ENCODE data around the gene AMN.

Gene AMN

DNA sequence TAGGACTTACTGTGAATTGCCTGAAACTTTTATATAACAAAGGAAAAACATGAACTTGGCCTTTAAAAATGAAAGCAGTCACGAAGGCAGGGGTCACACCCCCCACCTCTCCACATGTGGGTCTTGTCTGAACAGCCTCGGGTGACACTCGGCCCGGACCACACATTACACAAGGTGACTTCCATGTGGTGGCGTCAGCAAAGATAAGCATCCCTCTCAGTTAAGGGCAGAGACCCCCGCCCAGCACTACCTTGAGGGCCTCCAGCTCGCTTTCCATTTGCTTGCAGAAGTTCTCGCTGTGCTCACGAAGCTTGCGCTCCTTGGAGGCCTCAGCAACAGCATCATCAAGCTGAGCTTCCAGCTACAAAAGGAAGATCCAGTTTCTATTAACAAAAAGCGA lies 47.4 kb downstream of the AMN start:
- H4K20me1 ChIP-seq (ENCODE audit: insufficient read depth, low read length), result no peaks in the 10 kb centered on the region; the same call in 1 of the 2 replicates
- H3K4me1 ChIP-seq (ENCODE audit: insufficient read depth, low read length), result no peaks in the 10 kb centered on the region
- H3K27ac ChIP-seq (ENCODE audit: low read length), result no peak overlapping the region
- no peaks in the 10 kb centered on the region for H3K27me3 ChIP-seq (ENCODE audit: insufficient read depth, low read length, poor library complexity)
- no peak overlapping the region for H2AFZ ChIP-seq (ENCODE audit: low read depth, low read length)
- H3K9ac ChIP-seq (ENCODE audit: low read depth, low read length), result no peak overlapping the region
- no peak overlapping the region for H3K4me2 ChIP-seq (ENCODE audit: insufficient read depth, low read length)
- H3K4me3 ChIP-seq (ENCODE audit: low read depth in 1 of 2, low read length in 2 of 2), result no peak overlapping the region
- no peaks in the 10 kb centered on the region for H3K9me3 ChIP-seq (ENCODE audit: insufficient read depth, low read length, severe bottlenecking)
- ATAC-seq (ENCODE audit: insufficient read depth, low read depth), result no peak
- no peaks in the 10 kb centered on the region for H3K36me3 ChIP-seq (ENCODE audit: insufficient read depth, low read length)
- DNase-seq, result no peak
- TF ChIP-seq, protein P1, sequence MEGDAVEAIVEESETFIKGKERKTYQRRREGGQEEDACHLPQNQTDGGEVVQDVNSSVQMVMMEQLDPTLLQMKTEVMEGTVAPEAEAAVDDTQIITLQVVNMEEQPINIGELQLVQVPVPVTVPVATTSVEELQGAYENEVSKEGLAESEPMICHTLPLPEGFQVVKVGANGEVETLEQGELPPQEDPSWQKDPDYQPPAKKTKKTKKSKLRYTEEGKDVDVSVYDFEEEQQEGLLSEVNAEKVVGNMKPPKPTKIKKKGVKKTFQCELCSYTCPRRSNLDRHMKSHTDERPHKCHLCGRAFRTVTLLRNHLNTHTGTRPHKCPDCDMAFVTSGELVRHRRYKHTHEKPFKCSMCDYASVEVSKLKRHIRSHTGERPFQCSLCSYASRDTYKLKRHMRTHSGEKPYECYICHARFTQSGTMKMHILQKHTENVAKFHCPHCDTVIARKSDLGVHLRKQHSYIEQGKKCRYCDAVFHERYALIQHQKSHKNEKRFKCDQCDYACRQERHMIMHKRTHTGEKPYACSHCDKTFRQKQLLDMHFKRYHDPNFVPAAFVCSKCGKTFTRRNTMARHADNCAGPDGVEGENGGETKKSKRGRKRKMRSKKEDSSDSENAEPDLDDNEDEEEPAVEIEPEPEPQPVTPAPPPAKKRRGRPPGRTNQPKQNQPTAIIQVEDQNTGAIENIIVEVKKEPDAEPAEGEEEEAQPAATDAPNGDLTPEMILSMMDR (IDR thresholded peaks at IDR 0.05; ENCODE audit: borderline replicate concordance, extremely low read depth, low read length, poor library complexity, severe bottlenecking), result no peak
- no peak for TF ChIP-seq EZH2 (IDR thresholded peaks at IDR 0.05; ENCODE audit: borderline replicate concordance, low read depth, low read length, severe bottlenecking)
- H3K79me2 ChIP-seq (ENCODE audit: insufficient read depth, low read length), result no peaks in the 10 kb centered on the region

DNA sequence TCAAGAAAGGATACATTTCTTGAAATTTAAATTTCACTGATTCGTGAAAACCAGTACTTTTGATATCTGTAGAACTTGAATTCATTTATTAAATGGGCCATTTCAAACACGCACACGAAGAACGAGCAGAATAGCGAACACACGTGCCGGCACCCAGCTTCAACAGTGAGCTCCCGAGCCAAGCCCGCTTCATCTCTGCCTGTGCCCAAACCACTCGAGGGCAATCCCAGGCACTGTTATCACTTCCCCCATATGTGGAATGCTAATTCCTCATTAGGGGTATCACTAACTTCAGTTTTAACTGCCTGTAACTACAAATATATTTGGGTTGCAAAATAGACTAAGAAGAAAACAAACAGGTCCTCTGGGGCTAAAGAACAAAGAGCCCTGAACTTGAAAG lies 48.0 kb downstream of the AMN start:
- Histone ChIP-seq H3K36me3 (ENCODE audit: insufficient read depth, low read length) (no peaks in the 10 kb centered on the region), H3K4me2 (ENCODE audit: insufficient read depth, low read length) (no peak overlapping the region), H4K20me1 (ENCODE audit: insufficient read depth, low read length) (no peaks in the 10 kb centered on the region; the same call in 1 of the 2 replicates), H3K79me2 (ENCODE audit: insufficient read depth, low read length) (no peaks in the 10 kb centered on the region), H3K4me1 (ENCODE audit: insufficient read depth, low read length) (no peaks in the 10 kb centered on the region), H3K27ac (ENCODE audit: low read length) (no peak overlapping the region), H3K27me3 (ENCODE audit: insufficient read depth, low read length, poor library complexity) (no peaks in the 10 kb centered on the region), H2AFZ (ENCODE audit: low read depth, low read length) (no peak overlapping the region), H3K4me3 (ENCODE audit: low read depth in 1 of 2, low read length in 2 of 2) (no peak overlapping the region), H3K9ac (ENCODE audit: low read depth, low read length) (no peak overlapping the region), H3K9me3 (ENCODE audit: insufficient read depth, low read length, severe bottlenecking) (no peaks in the 10 kb centered on the region)
- TF ChIP-seq, protein P1 (IDR thresholded peaks at IDR 0.05; ENCODE audit: borderline replicate concordance, extremely low read depth, low read length, poor library complexity, severe bottlenecking), result no peak
- no peak for TF ChIP-seq EZH2 (IDR thresholded peaks at IDR 0.05; ENCODE audit: borderline replicate concordance, low read depth, low read length, severe bottlenecking)
- ATAC-seq (ENCODE audit: insufficient read depth, low read depth) (no peak), DNase-seq (no peak)

DNA sequence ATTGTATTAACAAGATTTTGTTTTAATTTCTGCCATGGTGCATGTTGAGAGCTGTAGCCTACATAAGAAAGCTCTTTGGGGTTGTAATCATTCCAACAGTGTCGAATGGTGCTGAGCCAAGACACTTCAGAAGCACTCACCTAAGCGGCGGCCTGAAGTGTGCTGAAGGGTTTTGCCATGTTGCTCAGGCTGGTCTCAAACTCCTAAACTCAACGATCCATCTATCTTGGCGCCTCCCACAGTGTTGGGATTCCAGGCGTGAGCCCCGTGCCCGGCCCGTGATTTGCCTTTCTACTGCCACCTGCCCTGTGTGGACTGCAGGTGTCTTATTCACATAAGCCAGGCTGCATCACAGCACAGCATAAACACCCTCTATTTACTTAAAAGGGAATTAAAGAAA lies 48.9 kb downstream of the AMN start:
- no peak overlapping the region for H3K4me2 ChIP-seq (ENCODE audit: insufficient read depth, low read length)
- H3K9ac ChIP-seq (ENCODE audit: low read depth, low read length), result no peak overlapping the region
- no peaks in the 10 kb centered on the region; the same call in 1 of the 2 replicates for H4K20me1 ChIP-seq (ENCODE audit: insufficient read depth, low read length)
- H3K4me1 ChIP-seq (ENCODE audit: insufficient read depth, low read length), result no peaks in the 10 kb centered on the region
- H3K79me2 ChIP-seq (ENCODE audit: insufficient read depth, low read length), result no peaks in the 10 kb centered on the region
- no peaks in the 10 kb centered on the region for H3K36me3 ChIP-seq (ENCODE audit: insufficient read depth, low read length)
- H2AFZ ChIP-seq (ENCODE audit: low read depth, low read length), result no peak overlapping the region
- TF ChIP-seq EZH2 (IDR thresholded peaks at IDR 0.05; ENCODE audit: borderline replicate concordance, low read depth, low read length, severe bottlenecking), result no peak
- TF ChIP-seq, protein P1 (IDR thresholded peaks at IDR 0.05; ENCODE audit: borderline replicate concordance, extremely low read depth, low read length, poor library complexity, severe bottlenecking), result no peak
- H3K9me3 ChIP-seq (ENCODE audit: insufficient read depth, low read length, severe bottlenecking), result no peaks in the 10 kb centered on the region
- no peak overlapping the region for H3K4me3 ChIP-seq (ENCODE audit: low read depth in 1 of 2, low read length in 2 of 2)
- ATAC-seq (ENCODE audit: insufficient read depth, low read depth) (no peak), DNase-seq (no peak)
- H3K27ac ChIP-seq (ENCODE audit: low read length), result no peak overlapping the region
- no peaks in the 10 kb centered on the region for H3K27me3 ChIP-seq (ENCODE audit: insufficient read depth, low read length, poor library complexity)

All from DND-41 (cell line).